Erythroblast (primary cell): Measurements from ENCODE around the gene MYO1G.

Experiments used
- GATA1 ChIP-seq: IDR thresholded peaks from 2 replicates; pipeline ENCODE4 v1.6.1; 2011; ENCODE audit warnings: low read depth, mild to moderate bottlenecking, control low read depth, low read length, moderate library complexity
- POLR2A ChIP-seq: IDR thresholded peaks from 2 replicates; pipeline ENCODE4 v1.6.1; 2011; ENCODE audit warnings: mild to moderate bottlenecking, low read length

GRCh38 chr7:45007106-45007505 is 28.3 kb upstream of the MYO1G start:
- TF ChIP-seq POLR2A (no peak), GATA1 (no peak)
